Stimulated activated CD4-positive, alpha-beta T cell treated with anti-CD3 and anti-CD28 coated beads, Interleukin-12 subunit alpha, Interleukin-12 subunit beta, amount 100 ng/mL, for 4 hours (primary cell): ENCODE measurements around the gene XYLT2.
"Not testable (repeated sequence)": the region's sequence is repeated elsewhere in the genome, so short reads cannot be mapped to it uniquely, and the experiment has no call there.

Experiments used
- DNase-seq: peaks from one replicate; pipeline ENCODE4 v3.0.0-alpha.2; 2020

XYLT2 gene

GRCh38 chr17:50322271-50322670, 23.7 kb upstream of the XYLT2 start:
- DNase-seq = no peak

- no peak for DNase-seq
Measured at GRCh38 chr17:50323060-50323459, 22.9 kb upstream of the XYLT2 start.

GRCh38 chr17:50325906-50326305, 20.0 kb upstream of the XYLT2 start:
- no peak for DNase-seq

- no peak for DNase-seq
Measured at GRCh38 chr17:50326831-50327364, 19.0 kb upstream of the XYLT2 start.

- no peak for DNase-seq
Measured at GRCh38 chr17:50328363-50329325, 17.3 kb upstream of the XYLT2 start.

- DNase-seq = no peak
Measured at GRCh38 chr17:50329716-50330115, 16.2 kb upstream of the XYLT2 start.

- no peak for DNase-seq
Measured at GRCh38 chr17:50330151-50330775, 15.7 kb upstream of the XYLT2 start.

GRCh38 chr17:50331085-50331791, 14.7 kb upstream of the XYLT2 start:
- no peak for DNase-seq

GRCh38 chr17:50332196-50332595, 13.7 kb upstream of the XYLT2 start:
- no peak for DNase-seq

- not testable (repeated sequence) for DNase-seq
Measured at GRCh38 chr17:50333291-50334057, 12.5 kb upstream of the XYLT2 start.

GRCh38 chr17:50337956-50338355, 8.0 kb upstream of the XYLT2 start:
- DNase-seq = no peak

- DNase-seq = no peak
Measured at GRCh38 chr17:50338645-50339044, 7.3 kb upstream of the XYLT2 start.

- no peak for DNase-seq
Measured at GRCh38 chr17:50339381-50339780, 6.5 kb upstream of the XYLT2 start.

- no peak for DNase-seq
Measured at GRCh38 chr17:50344731-50345365, 1.1 kb upstream of the XYLT2 start.

- DNase-seq = peak; percentile 54
Measured at GRCh38 chr17:50346313-50347116, 589 bp downstream of the XYLT2 start.

- no peak for DNase-seq
Measured at GRCh38 chr17:50347117-50347893, 1.4 kb downstream of the XYLT2 start.

GRCh38 chr17:50347894-50348291, 2.0 kb downstream of the XYLT2 start:
- DNase-seq = no peak

GRCh38 chr17:50348522-50349242, 2.8 kb downstream of the XYLT2 start:
- no peak for DNase-seq

- DNase-seq = no peak
Measured at GRCh38 chr17:50349243-50349600, 3.3 kb downstream of the XYLT2 start.

- DNase-seq = no peak
Measured at GRCh38 chr17:50350733-50351132, 4.8 kb downstream of the XYLT2 start.
